ENCODE measurements around the gene VASH2.
"Not testable (repeated sequence)": the region's sequence is repeated elsewhere in the genome, so short reads cannot be mapped to it uniquely, and the experiment has no call there.

Gene VASH2

DNA sequence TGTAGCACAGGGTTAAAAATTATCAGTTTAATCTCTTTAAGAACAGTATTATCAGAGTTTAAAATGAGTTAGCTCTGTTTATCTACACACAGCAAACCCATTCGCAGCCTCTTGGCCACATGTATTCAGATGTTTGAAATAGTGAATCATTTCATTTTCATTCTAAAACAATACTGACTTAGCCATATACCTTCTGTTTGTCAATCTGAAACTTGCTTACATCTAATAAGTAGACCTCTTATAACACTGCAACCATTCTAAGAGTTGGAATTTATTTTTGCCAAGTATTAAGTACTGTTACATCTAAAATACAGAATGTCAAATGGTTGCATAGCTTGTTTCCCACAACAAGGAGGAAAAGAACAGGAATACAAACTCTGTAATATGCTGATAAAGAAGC is 39.9 kb downstream of the VASH2 start:
- peaks cover 4% of the 10 kb centered on the region; the same call in 1 of the 2 replicates for H3F3A ChIP-seq (ENCODE audit: insufficient read depth, low read length)
- H3K4me2 ChIP-seq (ENCODE audit: low read length), result no peak overlapping the region
- H3K36me3 ChIP-seq (ENCODE audit: insufficient read depth, low read length), result peaks cover 17% of the 10 kb centered on the region; the same call in 1 of the 2 replicates

GRCh38 chr1:212993960-212994359 is 43.6 kb downstream of the VASH2 start:
- not testable (repeated sequence) for H3K9me2 ChIP-seq (ENCODE audit: low read depth, low read length); H3K79me2 ChIP-seq (ENCODE audit: insufficient read depth, low read length); H3K4me3 ChIP-seq (ENCODE audit: low read depth, low read length, poor library complexity, severe bottlenecking); H3K27ac ChIP-seq (ENCODE audit: low read depth, low read length, poor library complexity, severe bottlenecking); H2AFZ ChIP-seq (ENCODE audit: low read length); H3K9me3 ChIP-seq (ENCODE audit: low read length); H3K4me2 ChIP-seq (ENCODE audit: low read length); H3K27me3 ChIP-seq (ENCODE audit: insufficient read depth, low read length); H4K20me1 ChIP-seq (ENCODE audit: insufficient read depth, low read length); H3K9ac ChIP-seq (ENCODE audit: low read length); H3K4me1 ChIP-seq (ENCODE audit: insufficient read depth, low read length, severe bottlenecking); H3F3A ChIP-seq (ENCODE audit: insufficient read depth, low read length)
- H3K36me3 ChIP-seq (ENCODE audit: insufficient read depth, low read length), result peaks cover 34% of the 10 kb centered on the region; the same call in 1 of the 2 replicates

More for the DNA sequence above, 39.9 kb downstream of the VASH2 start:
- Histone ChIP-seq H3K4me1 (ENCODE audit: insufficient read depth, low read length, severe bottlenecking) (no peaks in the 10 kb centered on the region), H3K27me3 (ENCODE audit: insufficient read depth, low read length) (no peaks in the 10 kb centered on the region), H2AFZ (ENCODE audit: low read length) (no peak overlapping the region), H3K27ac (ENCODE audit: low read depth, low read length, poor library complexity, severe bottlenecking) (no peak overlapping the region), H4K20me1 (ENCODE audit: insufficient read depth, low read length) (no peaks in the 10 kb centered on the region), H3K4me3 (ENCODE audit: low read depth, low read length, poor library complexity, severe bottlenecking) (no peak overlapping the region), H3K9ac (ENCODE audit: low read length) (no peak overlapping the region), H3K79me2 (ENCODE audit: insufficient read depth, low read length) (no peaks in the 10 kb centered on the region), H3K9me2 (ENCODE audit: low read depth, low read length) (no peaks in the 10 kb centered on the region), H3K9me3 (ENCODE audit: low read length) (no peaks in the 10 kb centered on the region)
- TF ChIP-seq, protein P1, sequence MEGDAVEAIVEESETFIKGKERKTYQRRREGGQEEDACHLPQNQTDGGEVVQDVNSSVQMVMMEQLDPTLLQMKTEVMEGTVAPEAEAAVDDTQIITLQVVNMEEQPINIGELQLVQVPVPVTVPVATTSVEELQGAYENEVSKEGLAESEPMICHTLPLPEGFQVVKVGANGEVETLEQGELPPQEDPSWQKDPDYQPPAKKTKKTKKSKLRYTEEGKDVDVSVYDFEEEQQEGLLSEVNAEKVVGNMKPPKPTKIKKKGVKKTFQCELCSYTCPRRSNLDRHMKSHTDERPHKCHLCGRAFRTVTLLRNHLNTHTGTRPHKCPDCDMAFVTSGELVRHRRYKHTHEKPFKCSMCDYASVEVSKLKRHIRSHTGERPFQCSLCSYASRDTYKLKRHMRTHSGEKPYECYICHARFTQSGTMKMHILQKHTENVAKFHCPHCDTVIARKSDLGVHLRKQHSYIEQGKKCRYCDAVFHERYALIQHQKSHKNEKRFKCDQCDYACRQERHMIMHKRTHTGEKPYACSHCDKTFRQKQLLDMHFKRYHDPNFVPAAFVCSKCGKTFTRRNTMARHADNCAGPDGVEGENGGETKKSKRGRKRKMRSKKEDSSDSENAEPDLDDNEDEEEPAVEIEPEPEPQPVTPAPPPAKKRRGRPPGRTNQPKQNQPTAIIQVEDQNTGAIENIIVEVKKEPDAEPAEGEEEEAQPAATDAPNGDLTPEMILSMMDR (IDR thresholded peaks at IDR 0.05; ENCODE audit: low read length), result no peak
- TF ChIP-seq EZH2 (IDR thresholded peaks at IDR 0.05; ENCODE audit: borderline replicate concordance, low read length), result no peak

- Histone ChIP-seq H3K4me3 (ENCODE audit: low read depth, low read length, poor library complexity, severe bottlenecking) (no peak overlapping the region), H3K36me3 (ENCODE audit: insufficient read depth, low read length) (peaks cover 39% of the 10 kb centered on the region; the same call in 1 of the 2 replicates), H3F3A (ENCODE audit: insufficient read depth, low read length) (peaks cover 4% of the 10 kb centered on the region; the same call in 1 of the 2 replicates), H3K9me3 (ENCODE audit: low read length) (no peaks in the 10 kb centered on the region), H3K4me1 (ENCODE audit: insufficient read depth, low read length, severe bottlenecking) (no peaks in the 10 kb centered on the region), H4K20me1 (ENCODE audit: insufficient read depth, low read length) (no peaks in the 10 kb centered on the region), H3K79me2 (ENCODE audit: insufficient read depth, low read length) (no peaks in the 10 kb centered on the region), H3K27me3 (ENCODE audit: insufficient read depth, low read length) (no peaks in the 10 kb centered on the region), H3K9me2 (ENCODE audit: low read depth, low read length) (no peaks in the 10 kb centered on the region), H3K27ac (ENCODE audit: low read depth, low read length, poor library complexity, severe bottlenecking) (no peak overlapping the region), H2AFZ (ENCODE audit: low read length) (no peak overlapping the region), H3K4me2 (ENCODE audit: low read length) (no peak overlapping the region), H3K9ac (ENCODE audit: low read length) (no peak overlapping the region)
- TF ChIP-seq, protein P1 (IDR thresholded peaks at IDR 0.05; ENCODE audit: low read length), result no peak
- TF ChIP-seq EZH2 (IDR thresholded peaks at IDR 0.05; ENCODE audit: borderline replicate concordance, low read length), result no peak
Measured at GRCh38 chr1:212994926-212995325, 44.6 kb downstream of the VASH2 start.

- Histone ChIP-seq H3K4me3 (ENCODE audit: low read depth, low read length, poor library complexity, severe bottlenecking) (no peak overlapping the region), H2AFZ (ENCODE audit: low read length) (no peak overlapping the region), H3K9me3 (ENCODE audit: low read length) (no peaks in the 10 kb centered on the region), H3F3A (ENCODE audit: insufficient read depth, low read length) (no peaks in the 10 kb centered on the region), H3K27me3 (ENCODE audit: insufficient read depth, low read length) (no peaks in the 10 kb centered on the region), H4K20me1 (ENCODE audit: insufficient read depth, low read length) (no peaks in the 10 kb centered on the region), H3K36me3 (ENCODE audit: insufficient read depth, low read length) (peaks cover 64% of the 10 kb centered on the region), H3K4me1 (ENCODE audit: insufficient read depth, low read length, severe bottlenecking) (no peaks in the 10 kb centered on the region), H3K27ac (ENCODE audit: low read depth, low read length, poor library complexity, severe bottlenecking) (no peak overlapping the region), H3K79me2 (ENCODE audit: insufficient read depth, low read length) (no peaks in the 10 kb centered on the region), H3K9ac (ENCODE audit: low read length) (no peak overlapping the region), H3K4me2 (ENCODE audit: low read length) (no peak overlapping the region), H3K9me2 (ENCODE audit: low read depth, low read length) (no peaks in the 10 kb centered on the region)
- TF ChIP-seq EZH2 (IDR thresholded peaks at IDR 0.05; ENCODE audit: borderline replicate concordance, low read length), result no peak
- TF ChIP-seq, protein P1 (IDR thresholded peaks at IDR 0.05; ENCODE audit: low read length), result no peak
Measured at GRCh38 chr1:213003256-213003655, 52.9 kb downstream of the VASH2 start.

Data from OCI-LY1 (cell line).